H1 (cell line): ENCODE data around the gene CORIN. TPM values are rescaled to one million over a fixed set of nuclear protein-coding genes. Genes with fewer than 3 reads are reported as not detected.

Source experiments
- CTCF ChIA-PET: fragments of 300-600 bp; sonication (Branson Sonifier 250); formaldehyde crosslinking; loops from one replicate; lab custom pipeline; 2021; ENCODE audit not compliant: partially characterized antibody; lab: Charles Lee
- POLR2A ChIA-PET: fragments of 300-600 bp; sonication (Branson Sonifier 250); formaldehyde crosslinking; loops from one replicate; lab custom pipeline; 2021; ENCODE audit warnings: inconsistent platforms; ENCODE audit not compliant: partially characterized antibody; lab: Charles Lee
- DNase-seq, 2 experiments: peaks; one replicate each; pipeline versions ENCODE4 v3.0.0 to v3.0.0-alpha.2; 2010 to 2022; ENCODE audit warnings: low spot score in 2 of 2, low read depth in 1 of 2, mixed read lengths in 1 of 2
- FAIRE-seq: peaks from 2 replicates; lab custom pipeline; 2011; peaks lifted over from hg19 to GRCh38; lab: Jason Lieb, UNC
- H2AFZ ChIP-seq: 2 replicates; pipeline ENCODE4 v1.8.1; 2012; ENCODE audit warnings: low read length, inconsistent platforms
- H2AK5ac ChIP-seq: 2 replicates; pipeline ENCODE4 v1.6.1; 2013; ENCODE audit warnings: low read depth, low read length
- H2BK120ac ChIP-seq: replicated peaks from 2 replicates; pipeline ENCODE3; 2013; ENCODE audit warnings: low read depth, low read length, inconsistent platforms
- H2BK12ac ChIP-seq: 2 replicates; pipeline ENCODE4 v1.6.1; 2013; ENCODE audit warnings: low read depth, low read length
- H2BK15ac ChIP-seq: 2 replicates; pipeline ENCODE4 v1.6.1; 2013; ENCODE audit warnings: low read length
- H2BK20ac ChIP-seq: 2 replicates; pipeline ENCODE4 v1.6.1; 2013; ENCODE audit warnings: low read length
- H2BK5ac ChIP-seq: 2 replicates; pipeline ENCODE4 v1.6.1; 2013; ENCODE audit warnings: low read depth, low read length
- H3K14ac ChIP-seq: 2 replicates; pipeline ENCODE4 v1.6.1; 2013; ENCODE audit warnings: inconsistent platforms; ENCODE audit not compliant: insufficient read length
- H3K18ac ChIP-seq: 2 replicates; pipeline ENCODE4 v1.6.1; 2013; ENCODE audit warnings: low read length; ENCODE audit errors: extremely low read depth
- H3K23ac ChIP-seq: 2 replicates; pipeline ENCODE4 v1.6.1; 2013; ENCODE audit warnings: inconsistent platforms; ENCODE audit not compliant: insufficient read length
- H3K23me2 ChIP-seq: 2 replicates; pipeline ENCODE4 v1.6.1; 2013; ENCODE audit warnings: low read depth, low read length
- H3K27ac ChIP-seq: 2 replicates; pipeline ENCODE4 v1.6.1; 2011; ENCODE audit warnings: low read depth, low read length, inconsistent platforms
- H3K27me3 ChIP-seq, 4 experiments: replicated peaks in 1 of 4; 1 replicate in 1 of 4; 2 replicates in 3 of 4; pipeline versions ENCODE4 v1.6.1 to v1.8.1; 2011 to 2013; ENCODE audit warnings: low read length in 3 of 4, mild to moderate bottlenecking in 3 of 4, inconsistent platforms in 2 of 4, mixed read lengths in 2 of 4, moderate library complexity in 1 of 4; ENCODE audit not compliant: control insufficient read depth in 3 of 4, insufficient read depth in 3 of 4; ENCODE audit errors: extremely low read depth in 1 of 4
- H3K36me3 ChIP-seq, 4 experiments: 2 replicates each; pipeline versions ENCODE4 v1.6.1 to v1.8.1; 2011 to 2013; ENCODE audit warnings: mild to moderate bottlenecking in 4 of 4, low read length in 3 of 4, moderate library complexity in 2 of 4, control low read depth in 1 of 4, inconsistent platforms in 1 of 4; ENCODE audit not compliant: insufficient read depth in 4 of 4, control insufficient read depth in 2 of 4
- H3K4ac ChIP-seq: replicated peaks from 2 replicates; pipeline ENCODE3; 2013; ENCODE audit warnings: low read length, low read depth, mixed read lengths, inconsistent platforms; ENCODE audit not compliant: insufficient read length
- H3K4me1 ChIP-seq, 4 experiments: replicated peaks in 1 of 4; 1 replicate in 1 of 4; 2 replicates in 3 of 4; pipeline versions ENCODE4 v1.6.1 to v1.8.1; 2011 to 2013; ENCODE audit warnings: low read length in 3 of 4, inconsistent platforms in 2 of 4, mixed read lengths in 1 of 4; ENCODE audit not compliant: insufficient read depth in 4 of 4, control insufficient read depth in 3 of 4
- H3K4me2 ChIP-seq, 2 experiments: 2 replicates each; pipeline versions ENCODE4 v1.6.1 to v1.8.1; 2011 to 2013; ENCODE audit warnings: low read depth in 2 of 2, low read length in 2 of 2, control low read depth in 1 of 2, inconsistent platforms in 1 of 2, mild to moderate bottlenecking in 1 of 2; ENCODE audit not compliant: insufficient read depth in 1 of 2
- H3K4me3 ChIP-seq, 4 experiments: fragments of 200-600, 300-600 bp in 1 of 4; sonication (generic), shearing (Covaris generic), sonication (Bioruptor Twin) in 1 of 4; 2 replicates each; pipeline versions ENCODE4 v1.5.1 to v1.8.1; 2011 to 2016; ENCODE audit warnings: low read length in 4 of 4, low read depth in 3 of 4, control low read depth in 2 of 4, inconsistent platforms in 2 of 4, mild to moderate bottlenecking in 2 of 4, mixed read lengths in 1 of 4, moderate library complexity in 1 of 4; ENCODE audit not compliant: insufficient read depth in 2 of 4; ENCODE audit errors: extremely low read depth in 1 of 4
- H3K56ac ChIP-seq: replicated peaks from 2 replicates; pipeline ENCODE3; 2013; ENCODE audit warnings: low read depth, mild to moderate bottlenecking, mixed read lengths, low read length, inconsistent platforms; ENCODE audit not compliant: insufficient read length
- H3K79me1 ChIP-seq: 2 replicates; pipeline ENCODE4 v1.6.1; 2013; ENCODE audit warnings: low read depth, low read length, control low read depth
- H3K79me2 ChIP-seq, 2 experiments: 2 replicates each; pipeline versions ENCODE4 v1.6.1 to v1.8.1; 2012 to 2013; ENCODE audit warnings: low read length in 2 of 2, mild to moderate bottlenecking in 2 of 2, inconsistent platforms in 1 of 2; ENCODE audit not compliant: insufficient read depth in 2 of 2, control insufficient read depth in 1 of 2
- H3K9ac ChIP-seq, 4 experiments: replicated peaks in 1 of 4; 1 replicate in 1 of 4; 2 replicates in 3 of 4; pipeline versions ENCODE4 v1.6.1 to v1.8.1; 2011 to 2013; ENCODE audit warnings: low read depth in 3 of 4, low read length in 3 of 4, control low read depth in 2 of 4, mild to moderate bottlenecking in 2 of 4, moderate library complexity in 2 of 4, inconsistent platforms in 1 of 4; ENCODE audit errors: extremely low read depth in 1 of 4
- H3K9me3 ChIP-seq, 2 experiments: 2 replicates each; pipeline versions ENCODE4 v1.6.1 to v1.8.1; 2012 to 2013; ENCODE audit warnings: mild to moderate bottlenecking in 2 of 2, moderate library complexity in 2 of 2, control low read depth in 1 of 2, inconsistent platforms in 1 of 2, low read depth in 1 of 2, low read length in 1 of 2, mixed read lengths in 1 of 2; ENCODE audit not compliant: insufficient read depth in 2 of 2
- H4K20me1 ChIP-seq, 2 experiments: replicated peaks in 1 of 2; 2 replicates each; pipeline versions ENCODE3 to v1.8.1; 2011 to 2013; ENCODE audit warnings: inconsistent platforms in 2 of 2, low read length in 2 of 2, mild to moderate bottlenecking in 1 of 2; ENCODE audit not compliant: insufficient read depth in 2 of 2, control insufficient read depth in 1 of 2
- H4K5ac ChIP-seq: 2 replicates; pipeline ENCODE4 v1.6.1; 2013; ENCODE audit warnings: low read length, low read depth, mixed read lengths, inconsistent platforms; ENCODE audit not compliant: insufficient read length
- H4K8ac ChIP-seq: 2 replicates; pipeline ENCODE4 v1.8.0; 2013; ENCODE audit warnings: mild to moderate bottlenecking, moderate library complexity, low read length, inconsistent platforms; ENCODE audit not compliant: insufficient read depth; ENCODE audit errors: extremely low read depth
- H4K91ac ChIP-seq: replicated peaks from 2 replicates; pipeline ENCODE3; 2013; ENCODE audit warnings: low read length, mixed read lengths, inconsistent platforms; ENCODE audit not compliant: insufficient read length
- BRCA1 ChIP-seq: IDR thresholded peaks from 2 replicates; pipeline ENCODE4 v1.6.1; 2012; ENCODE audit warnings: low read depth, low read length, improper control_type of control experiment
- EZH2 ChIP-seq: fragments of 200-600 bp; sonication (generic); IDR thresholded peaks from 2 replicates; pipeline ENCODE4 v1.7.1; 2012; ENCODE audit warnings: low read depth, mild to moderate bottlenecking, moderate library complexity, low read length, inconsistent platforms; ENCODE audit not compliant: severe bottlenecking
- JUND ChIP-seq: IDR thresholded peaks from 2 replicates; pipeline ENCODE4 v1.6.1; 2011; ENCODE audit warnings: mild to moderate bottlenecking, improper control_type of control experiment, low read length
- MAFK ChIP-seq: IDR thresholded peaks from 2 replicates; pipeline ENCODE4 v1.6.1; 2012; ENCODE audit warnings: low read depth, mild to moderate bottlenecking, improper control_type of control experiment, low read length
- RAD21 ChIP-seq, 2 experiments: IDR thresholded peaks in 1 of 2; conservative IDR thresholded peaks in 1 of 2; 2 replicates each; pipeline ENCODE4 v1.6.1; 2011; ENCODE audit warnings: low read depth in 2 of 2, low read length in 2 of 2, improper control_type of control experiment in 1 of 2, inconsistent platforms in 1 of 2, mild to moderate bottlenecking in 1 of 2, moderate library complexity in 1 of 2
- RXRA ChIP-seq: IDR thresholded peaks from 2 replicates; pipeline ENCODE4 v1.6.1; 2011; ENCODE audit warnings: low read depth, mild to moderate bottlenecking, low read length, moderate library complexity; ENCODE audit not compliant: insufficient read depth
- WGBS, 2 experiments: shearing (Covaris generic) in 1 of 2; methylation state at CpG; one replicate each; pipeline versions ENCODE4 v1.1.6 to v1.1.7; 2013 to 2015; ENCODE audit warnings: low lambda C conversion rate in 2 of 2, mixed read lengths in 2 of 2, inconsistent platforms in 1 of 2, low coverage in 1 of 2, missing lambda C conversion rate in 1 of 2; ENCODE audit not compliant: insufficient replicate concordance in 2 of 2, insufficient coverage in 1 of 2, insufficient read length in 1 of 2; ENCODE audit errors: extremely low coverage in 1 of 2, missing lambda C conversion rate in 1 of 2; 5-methylcytosine and 5-hydroxymethylcytosine counted together
- polyA plus RNA-seq, 7 experiments: library from polyadenylated mRNA; depleted of rRNA in 3 of 7; stranded (reverse) in 5 of 7; unstranded in 2 of 7; fragments of >200 nt in 5 of 7; fragments of 200-250 nt in 2 of 7; gene quantifications; 1 replicate in 5 of 7; 2 replicates in 1 of 7; 4 replicates in 1 of 7; pipeline versions ENCODE4 v1.2.1 to v1.2.3, GENCODE V29; 2011 to 2013; ENCODE audit warnings: missing spikeins in 2 of 7, mixed read lengths in 2 of 7
- total RNA-seq: library from RNA; stranded (reverse); fragmentation: NEBNext Ultra II Directional; extraction: Animal tissue kit (Norgen Biotek cat#: 25700); gene quantifications from 2 replicates; pipeline ENCODE4 v1.2.1, GENCODE V29; 2021

Gene CORIN
- total and polyA plus RNA-seq, 2 of the 8 experiments (the other 6 are each of a cell fraction or from before 2014, with no cell fraction given), result 0.09 to 0.32 TPM

DNA sequence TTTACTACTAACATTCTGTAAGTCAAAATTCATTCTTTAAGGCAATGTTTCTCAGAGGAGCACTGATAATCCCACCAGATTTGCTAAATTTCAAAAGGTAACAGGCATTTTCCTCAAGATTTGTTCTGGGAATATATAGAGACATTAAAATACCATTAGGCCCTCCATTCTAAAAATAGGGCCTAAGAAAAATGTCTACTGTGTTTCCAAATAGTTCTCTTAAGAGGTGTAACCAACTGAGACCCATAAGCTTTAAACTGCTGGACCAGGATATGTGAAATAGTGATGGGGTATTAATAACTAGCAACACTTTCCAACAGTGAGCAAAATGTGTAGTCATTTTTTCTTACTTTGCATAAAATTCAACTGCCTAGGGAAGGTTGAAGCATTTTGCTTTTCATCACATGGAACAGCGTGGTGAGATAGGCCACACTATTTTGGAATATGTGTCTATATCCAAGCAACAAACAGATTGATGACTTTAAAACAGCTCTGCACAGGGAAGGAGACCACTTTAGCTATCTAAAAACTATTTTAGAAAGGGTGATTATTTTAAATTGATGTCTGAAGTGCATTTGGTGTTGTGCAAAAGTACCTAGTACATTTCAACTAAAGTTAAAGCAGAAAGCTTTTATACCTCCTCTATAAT, 89.9 kb downstream of the CORIN start:
- TF ChIP-seq RAD21 (IDR thresholded peaks at IDR 0.05 in 1 of 2, conservative IDR thresholded peaks at IDR 0.05 in 1 of 2; ENCODE audit: low read depth in 2 of 2, low read length in 2 of 2) (no peak), RXRA (no peak), EZH2 (no peak), BRCA1 (no peak), JUND (no peak), MAFK (no peak)
- Histone ChIP-seq H2BK12ac (no peak overlapping the region), H3K4me3 (no peak overlapping the region), H3K79me2 (no peaks in the 10 kb centered on the region), H4K8ac (no peak overlapping the region), H4K91ac (no peak overlapping the region), H2BK15ac (no peak overlapping the region), H3K4me2 (no peak overlapping the region), H3K18ac (no peak overlapping the region), H3K79me1 (no peaks in the 10 kb centered on the region), H2AFZ (no peak overlapping the region), H4K20me1 (no peaks in the 10 kb centered on the region), H3K56ac (no peak overlapping the region), H4K5ac (no peak overlapping the region), H3K4me1 (peaks cover 0 to 3% (median 0%) of the 10 kb centered on the region in 4 experiments; a peak in 1 of 7 replicates), H3K23ac (no peak overlapping the region), H2BK5ac (no peak overlapping the region), H3K9ac (no peak overlapping the region), H3K9me3 (peaks cover 2 to 4% of the 10 kb centered on the region in 2 experiments; a peak in 2 of 4 replicates), H3K14ac (no peak overlapping the region), H3K36me3 (0 out of 8 replicates have a peak, but pooled peaks cover 0 to 3% (median 0%) of the 10 kb centered on the region in 4 experiments), H2BK120ac (no peak overlapping the region), H2BK20ac (no peak overlapping the region), H3K4ac (no peak overlapping the region), H3K27ac (no peak overlapping the region), H3K23me2 (no peaks in the 10 kb centered on the region), H3K27me3 (no peaks in the 10 kb centered on the region), H2AK5ac (no peak overlapping the region)
- ChIA-PET CTCF (no interaction called here), POLR2A (no interaction called here)
- WGBS, 2 experiments, result 100% methylated on average over 1 of the region's 1 CpG; no CpG with 5 or more reads in 1 of the 2 experiments
- no peak for DNase-seq
- FAIRE-seq, result no peak
